ENCODE results near the gene DMRT3. TPM values are rescaled to one million over a fixed set of nuclear protein-coding genes. Genes with fewer than 3 reads are reported as not detected.

The DMRT3 gene
- total RNA-seq, 1 experiment from 2014 or later, result not detected

DNA sequence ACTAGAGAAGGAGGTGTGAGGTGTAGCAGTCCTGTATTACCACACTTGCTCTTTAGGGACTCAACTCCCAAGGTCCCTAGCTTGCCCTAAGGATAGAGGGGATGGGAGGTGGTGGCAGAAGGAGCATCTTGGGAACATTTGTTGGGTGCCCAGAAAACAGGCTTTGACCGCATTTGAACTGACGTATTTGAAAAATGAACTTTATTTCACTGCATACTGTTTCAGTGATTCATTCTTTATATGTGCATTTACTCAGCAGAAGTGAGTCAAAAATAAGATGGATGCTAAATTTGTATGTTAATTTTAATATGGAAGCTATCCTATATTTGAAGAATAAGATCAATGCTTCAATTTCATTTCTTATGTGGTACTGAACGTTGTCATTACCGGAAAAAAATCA is 18.7 kb downstream of the DMRT3 start (continued):
- TF ChIP-seq, protein P1, sequence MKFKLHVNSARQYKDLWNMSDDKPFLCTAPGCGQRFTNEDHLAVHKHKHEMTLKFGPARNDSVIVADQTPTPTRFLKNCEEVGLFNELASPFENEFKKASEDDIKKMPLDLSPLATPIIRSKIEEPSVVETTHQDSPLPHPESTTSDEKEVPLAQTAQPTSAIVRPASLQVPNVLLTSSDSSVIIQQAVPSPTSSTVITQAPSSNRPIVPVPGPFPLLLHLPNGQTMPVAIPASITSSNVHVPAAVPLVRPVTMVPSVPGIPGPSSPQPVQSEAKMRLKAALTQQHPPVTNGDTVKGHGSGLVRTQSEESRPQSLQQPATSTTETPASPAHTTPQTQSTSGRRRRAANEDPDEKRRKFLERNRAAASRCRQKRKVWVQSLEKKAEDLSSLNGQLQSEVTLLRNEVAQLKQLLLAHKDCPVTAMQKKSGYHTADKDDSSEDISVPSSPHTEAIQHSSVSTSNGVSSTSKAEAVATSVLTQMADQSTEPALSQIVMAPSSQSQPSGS (CRISPR knock-in tag; IDR thresholded peaks at IDR 0.05; ENCODE audit: borderline replicate concordance, low read depth), result no peak
- TF ChIP-seq TEAD1 (CRISPR knock-in tag; IDR thresholded peaks at IDR 0.05), result no peak
- TF ChIP-seq, protein P2, sequence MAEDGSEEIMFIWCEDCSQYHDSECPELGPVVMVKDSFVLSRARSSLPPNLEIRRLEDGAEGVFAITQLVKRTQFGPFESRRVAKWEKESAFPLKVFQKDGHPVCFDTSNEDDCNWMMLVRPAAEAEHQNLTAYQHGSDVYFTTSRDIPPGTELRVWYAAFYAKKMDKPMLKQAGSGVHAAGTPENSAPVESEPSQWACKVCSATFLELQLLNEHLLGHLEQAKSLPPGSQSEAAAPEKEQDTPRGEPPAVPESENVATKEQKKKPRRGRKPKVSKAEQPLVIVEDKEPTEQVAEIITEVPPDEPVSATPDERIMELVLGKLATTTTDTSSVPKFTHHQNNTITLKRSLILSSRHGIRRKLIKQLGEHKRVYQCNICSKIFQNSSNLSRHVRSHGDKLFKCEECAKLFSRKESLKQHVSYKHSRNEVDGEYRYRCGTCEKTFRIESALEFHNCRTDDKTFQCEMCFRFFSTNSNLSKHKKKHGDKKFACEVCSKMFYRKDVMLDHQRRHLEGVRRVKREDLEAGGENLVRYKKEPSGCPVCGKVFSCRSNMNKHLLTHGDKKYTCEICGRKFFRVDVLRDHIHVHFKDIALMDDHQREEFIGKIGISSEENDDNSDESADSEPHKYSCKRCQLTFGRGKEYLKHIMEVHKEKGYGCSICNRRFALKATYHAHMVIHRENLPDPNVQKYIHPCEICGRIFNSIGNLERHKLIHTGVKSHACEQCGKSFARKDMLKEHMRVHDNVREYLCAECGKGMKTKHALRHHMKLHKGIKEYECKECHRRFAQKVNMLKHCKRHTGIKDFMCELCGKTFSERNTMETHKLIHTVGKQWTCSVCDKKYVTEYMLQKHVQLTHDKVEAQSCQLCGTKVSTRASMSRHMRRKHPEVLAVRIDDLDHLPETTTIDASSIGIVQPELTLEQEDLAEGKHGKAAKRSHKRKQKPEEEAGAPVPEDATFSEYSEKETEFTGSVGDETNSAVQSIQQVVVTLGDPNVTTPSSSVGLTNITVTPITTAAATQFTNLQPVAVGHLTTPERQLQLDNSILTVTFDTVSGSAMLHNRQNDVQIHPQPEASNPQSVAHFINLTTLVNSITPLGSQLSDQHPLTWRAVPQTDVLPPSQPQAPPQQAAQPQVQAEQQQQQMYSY (CRISPR knock-in tag; IDR thresholded peaks at IDR 0.05), result no peak
- TF ChIP-seq, protein P3, sequence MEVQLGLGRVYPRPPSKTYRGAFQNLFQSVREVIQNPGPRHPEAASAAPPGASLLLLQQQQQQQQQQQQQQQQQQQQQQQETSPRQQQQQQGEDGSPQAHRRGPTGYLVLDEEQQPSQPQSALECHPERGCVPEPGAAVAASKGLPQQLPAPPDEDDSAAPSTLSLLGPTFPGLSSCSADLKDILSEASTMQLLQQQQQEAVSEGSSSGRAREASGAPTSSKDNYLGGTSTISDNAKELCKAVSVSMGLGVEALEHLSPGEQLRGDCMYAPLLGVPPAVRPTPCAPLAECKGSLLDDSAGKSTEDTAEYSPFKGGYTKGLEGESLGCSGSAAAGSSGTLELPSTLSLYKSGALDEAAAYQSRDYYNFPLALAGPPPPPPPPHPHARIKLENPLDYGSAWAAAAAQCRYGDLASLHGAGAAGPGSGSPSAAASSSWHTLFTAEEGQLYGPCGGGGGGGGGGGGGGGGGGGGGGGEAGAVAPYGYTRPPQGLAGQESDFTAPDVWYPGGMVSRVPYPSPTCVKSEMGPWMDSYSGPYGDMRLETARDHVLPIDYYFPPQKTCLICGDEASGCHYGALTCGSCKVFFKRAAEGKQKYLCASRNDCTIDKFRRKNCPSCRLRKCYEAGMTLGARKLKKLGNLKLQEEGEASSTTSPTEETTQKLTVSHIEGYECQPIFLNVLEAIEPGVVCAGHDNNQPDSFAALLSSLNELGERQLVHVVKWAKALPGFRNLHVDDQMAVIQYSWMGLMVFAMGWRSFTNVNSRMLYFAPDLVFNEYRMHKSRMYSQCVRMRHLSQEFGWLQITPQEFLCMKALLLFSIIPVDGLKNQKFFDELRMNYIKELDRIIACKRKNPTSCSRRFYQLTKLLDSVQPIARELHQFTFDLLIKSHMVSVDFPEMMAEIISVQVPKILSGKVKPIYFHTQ (CRISPR knock-in tag; IDR thresholded peaks at IDR 0.05), result no peak
- TF ChIP-seq SMAD3 (CRISPR knock-in tag; IDR thresholded peaks at IDR 0.05; ENCODE audit: borderline replicate concordance), result no peak
- TF ChIP-seq, protein P4, sequence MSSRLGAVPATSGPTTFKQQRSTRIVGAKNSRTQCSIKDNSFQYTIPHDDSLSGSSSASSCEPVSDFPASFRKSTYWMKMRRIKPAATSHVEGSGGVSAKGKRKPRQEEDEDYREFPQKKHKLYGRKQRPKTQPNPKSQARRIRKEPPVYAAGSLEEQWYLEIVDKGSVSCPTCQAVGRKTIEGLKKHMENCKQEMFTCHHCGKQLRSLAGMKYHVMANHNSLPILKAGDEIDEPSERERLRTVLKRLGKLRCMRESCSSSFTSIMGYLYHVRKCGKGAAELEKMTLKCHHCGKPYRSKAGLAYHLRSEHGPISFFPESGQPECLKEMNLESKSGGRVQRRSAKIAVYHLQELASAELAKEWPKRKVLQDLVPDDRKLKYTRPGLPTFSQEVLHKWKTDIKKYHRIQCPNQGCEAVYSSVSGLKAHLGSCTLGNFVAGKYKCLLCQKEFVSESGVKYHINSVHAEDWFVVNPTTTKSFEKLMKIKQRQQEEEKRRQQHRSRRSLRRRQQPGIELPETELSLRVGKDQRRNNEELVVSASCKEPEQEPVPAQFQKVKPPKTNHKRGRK (CRISPR knock-in tag; IDR thresholded peaks at IDR 0.05; ENCODE audit: borderline replicate concordance), result no peak
- TF ChIP-seq ZNF138 (CRISPR knock-in tag; conservative IDR thresholded peaks at IDR 0.05), result no peak
- no peak for TF ChIP-seq NR1H2 (CRISPR knock-in tag; IDR thresholded peaks at IDR 0.05)
- TF ChIP-seq ELF4 (CRISPR knock-in tag; IDR thresholded peaks at IDR 0.05; ENCODE audit: low read depth), result no peak
- TF ChIP-seq, protein P5, sequence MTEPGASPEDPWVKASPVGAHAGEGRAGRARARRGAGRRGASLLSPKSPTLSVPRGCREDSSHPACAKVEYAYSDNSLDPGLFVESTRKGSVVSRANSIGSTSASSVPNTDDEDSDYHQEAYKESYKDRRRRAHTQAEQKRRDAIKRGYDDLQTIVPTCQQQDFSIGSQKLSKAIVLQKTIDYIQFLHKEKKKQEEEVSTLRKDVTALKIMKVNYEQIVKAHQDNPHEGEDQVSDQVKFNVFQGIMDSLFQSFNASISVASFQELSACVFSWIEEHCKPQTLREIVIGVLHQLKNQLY (CRISPR knock-in tag; IDR thresholded peaks at IDR 0.05), result no peak
- TF ChIP-seq TCF7 (CRISPR knock-in tag; IDR thresholded peaks at IDR 0.05; ENCODE audit: low read depth), result no peak

DNA sequence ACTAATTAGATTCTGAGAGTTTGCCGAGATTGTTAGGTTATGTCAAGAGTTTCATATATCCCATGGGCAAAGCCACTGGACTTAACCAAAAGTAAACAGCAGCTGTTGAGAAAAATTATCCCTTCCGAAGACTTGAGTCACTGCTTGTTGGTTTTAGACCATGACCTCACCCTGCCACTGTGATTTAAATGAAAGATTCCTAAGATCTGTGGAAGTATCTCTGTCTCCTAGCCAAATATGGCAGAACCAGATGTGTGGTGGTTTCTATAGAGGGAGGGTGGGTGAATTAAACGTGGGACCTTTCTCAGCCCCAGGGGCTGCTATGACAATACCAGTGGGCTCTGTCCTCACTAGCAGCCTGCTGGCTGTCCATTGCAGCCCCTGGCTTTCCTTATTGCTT is 19.3 kb downstream of the DMRT3 start:
- peaks cover 44% of the 10 kb centered on the region for H3K27me3 Mint-ChIP-seq (ENCODE audit: low read depth)
- H3K4me1 Mint-ChIP-seq, result no peaks in the 10 kb centered on the region
- H3K27ac Mint-ChIP-seq, result no peak overlapping the region
- ChIA-PET CTCF (no interaction called here), POLR2A (no interaction called here)
- no peak for DNase-seq (ENCODE audit: low spot score)
- no peak overlapping the region for H3K4me3 Mint-ChIP-seq
- no peak for ATAC-seq
- H3K36me3 Mint-ChIP-seq, result peaks cover 22% of the 10 kb centered on the region
- H3K9me3 Mint-ChIP-seq, result peaks cover 44% of the 10 kb centered on the region
- TF ChIP-seq ZNF396 (CRISPR knock-in tag; IDR thresholded peaks at IDR 0.05; ENCODE audit: borderline replicate concordance) (no peak), ZNF138 (CRISPR knock-in tag; conservative IDR thresholded peaks at IDR 0.05) (no peak), ZNF232 (CRISPR knock-in tag; IDR thresholded peaks at IDR 0.05) (no peak), KAT7 (CRISPR knock-in tag; IDR thresholded peaks at IDR 0.05; ENCODE audit: borderline replicate concordance) (no peak), PRRX2 (CRISPR knock-in tag; IDR thresholded peaks at IDR 0.05) (no peak), ZNF423 (CRISPR knock-in tag; IDR thresholded peaks at IDR 0.05) (no peak), FOXK1 (CRISPR knock-in tag; IDR thresholded peaks at IDR 0.05) (no peak), ZNF121 (CRISPR knock-in tag; IDR thresholded peaks at IDR 0.05) (no peak)
- TF ChIP-seq, protein P2 (CRISPR knock-in tag; IDR thresholded peaks at IDR 0.05), result no peak
- TF ChIP-seq, protein P6, sequence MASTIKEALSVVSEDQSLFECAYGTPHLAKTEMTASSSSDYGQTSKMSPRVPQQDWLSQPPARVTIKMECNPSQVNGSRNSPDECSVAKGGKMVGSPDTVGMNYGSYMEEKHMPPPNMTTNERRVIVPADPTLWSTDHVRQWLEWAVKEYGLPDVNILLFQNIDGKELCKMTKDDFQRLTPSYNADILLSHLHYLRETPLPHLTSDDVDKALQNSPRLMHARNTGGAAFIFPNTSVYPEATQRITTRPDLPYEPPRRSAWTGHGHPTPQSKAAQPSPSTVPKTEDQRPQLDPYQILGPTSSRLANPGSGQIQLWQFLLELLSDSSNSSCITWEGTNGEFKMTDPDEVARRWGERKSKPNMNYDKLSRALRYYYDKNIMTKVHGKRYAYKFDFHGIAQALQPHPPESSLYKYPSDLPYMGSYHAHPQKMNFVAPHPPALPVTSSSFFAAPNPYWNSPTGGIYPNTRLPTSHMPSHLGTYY (CRISPR knock-in tag; IDR thresholded peaks at IDR 0.05), result no peak
- TF ChIP-seq, protein P1 (CRISPR knock-in tag; IDR thresholded peaks at IDR 0.05; ENCODE audit: borderline replicate concordance, low read depth), result no peak
